ENCODE results near the gene HVCN1.

Gene HVCN1

GRCh38 chr12:110699591-110700445 lies 10.9 kb upstream of the HVCN1 start:
- no peak for DNase-seq (ENCODE audit: low read depth, low spot score)

- DNase-seq (ENCODE audit: low read depth, low spot score): peak; percentile 54
Observed at GRCh38 chr12:110698171-110698902, 9.4 kb upstream of the HVCN1 start.

GRCh38 chr12:110697236-110697635 lies 8.3 kb upstream of the HVCN1 start:
- no peak for DNase-seq (ENCODE audit: low read depth, low spot score)

- no peak for DNase-seq (ENCODE audit: low read depth, low spot score)
Observed at GRCh38 chr12:110696283-110696682, 7.4 kb upstream of the HVCN1 start.

GRCh38 chr12:110694330-110694901 lies 5.5 kb upstream of the HVCN1 start:
- no peak for DNase-seq (ENCODE audit: low read depth, low spot score)

GRCh38 chr12:110693731-110694130 lies 4.8 kb upstream of the HVCN1 start:
- DNase-seq (ENCODE audit: low read depth, low spot score): no peak

GRCh38 chr12:110690127-110690430 lies 1.2 kb upstream of the HVCN1 start:
- DNase-seq (ENCODE audit: low read depth, low spot score): no peak

- no peak for DNase-seq (ENCODE audit: low read depth, low spot score)
Observed at GRCh38 chr12:110689281-110690126, 589 bp upstream of the HVCN1 start.

- DNase-seq (ENCODE audit: low read depth, low spot score): no peak
Observed at GRCh38 chr12:110687396-110688169, 1.3 kb downstream of the HVCN1 start.

- no peak for DNase-seq (ENCODE audit: low read depth, low spot score)
Observed at GRCh38 chr12:110686294-110686903, 2.5 kb downstream of the HVCN1 start.

- DNase-seq (ENCODE audit: low read depth, low spot score): no peak
Observed at GRCh38 chr12:110684312-110684836, 4.5 kb downstream of the HVCN1 start.

- no peak for DNase-seq (ENCODE audit: low read depth, low spot score)
Observed at GRCh38 chr12:110683888-110684287, 5.0 kb downstream of the HVCN1 start.

- no peak for DNase-seq (ENCODE audit: low read depth, low spot score)
Observed at GRCh38 chr12:110680032-110680431, 8.9 kb downstream of the HVCN1 start.

GRCh38 chr12:110679201-110679600 lies 9.7 kb downstream of the HVCN1 start:
- DNase-seq (ENCODE audit: low read depth, low spot score): no peak

GRCh38 chr12:110677982-110678381 lies 10.9 kb downstream of the HVCN1 start:
- no peak for DNase-seq (ENCODE audit: low read depth, low spot score)

GRCh38 chr12:110677206-110677911 lies 11.6 kb downstream of the HVCN1 start:
- peak; percentile 50 for DNase-seq (ENCODE audit: low read depth, low spot score)

GRCh38 chr12:110676171-110676570 lies 12.7 kb downstream of the HVCN1 start:
- DNase-seq (ENCODE audit: low read depth, low spot score): no peak

GRCh38 chr12:110670161-110670701 lies 18.7 kb downstream of the HVCN1 start:
- DNase-seq (ENCODE audit: low read depth, low spot score): no peak

GRCh38 chr12:110669193-110669502 lies 19.8 kb downstream of the HVCN1 start:
- DNase-seq (ENCODE audit: low read depth, low spot score): no peak
